Peyer's patch (tissue), 4 donors: ENCODE measurements around the gene CBLL2.

Experiments used
- CTCF ChIP-seq, 6 experiments: fragments of 450-650 bp in 4 of 6; fragments of 200-600 bp in 2 of 6; sonication (generic) in 1 of 6; IDR thresholded peaks; one replicate each; pipeline ENCODE4 v1.5.1; 2017 to 2019; ENCODE audit warnings: antibody characterized with exemption in 6 of 6, mild to moderate bottlenecking in 3 of 6, moderate library complexity in 1 of 6
- POLR2A ChIP-seq, 2 donors: fragments of 450-650 bp; IDR thresholded peaks; one replicate each; pipeline ENCODE4 v1.5.1; 2017; ENCODE audit warnings: antibody characterized with exemption in 2 of 2, mild to moderate bottlenecking in 2 of 2, moderate library complexity in 2 of 2

GRCh38 chrX:22247169-22247568, 25.5 kb upstream of the CBLL2 start:
- TF ChIP-seq CTCF (IDR thresholded peaks at IDR 0.05): no peak
- TF ChIP-seq POLR2A (IDR thresholded peaks at IDR 0.05): no peak
